ENCODE measurements around the gene PRSS2.

The PRSS2 gene

GRCh38 chr7:142812437-142813215 is 41.9 kb downstream of the PRSS2 start:
- in situ Hi-C loops (cut with MboI; ENCODE audit: low pct_unique_long_range_greater_than_20kb, low sequenced_read_pairs) = no loop called here
- no peak for DNase-seq

GRCh38 chr7:142813226-142813625 is 42.5 kb downstream of the PRSS2 start:
- in situ Hi-C loops (cut with MboI; ENCODE audit: low pct_unique_long_range_greater_than_20kb, low sequenced_read_pairs) = no loop called here
- DNase-seq = no peak

- in situ Hi-C loops (cut with MboI; ENCODE audit: low pct_unique_long_range_greater_than_20kb, low sequenced_read_pairs) = no loop called here
Measured at GRCh38 chr7:142813699-142814098, 42.9 kb downstream of the PRSS2 start.

DNA sequence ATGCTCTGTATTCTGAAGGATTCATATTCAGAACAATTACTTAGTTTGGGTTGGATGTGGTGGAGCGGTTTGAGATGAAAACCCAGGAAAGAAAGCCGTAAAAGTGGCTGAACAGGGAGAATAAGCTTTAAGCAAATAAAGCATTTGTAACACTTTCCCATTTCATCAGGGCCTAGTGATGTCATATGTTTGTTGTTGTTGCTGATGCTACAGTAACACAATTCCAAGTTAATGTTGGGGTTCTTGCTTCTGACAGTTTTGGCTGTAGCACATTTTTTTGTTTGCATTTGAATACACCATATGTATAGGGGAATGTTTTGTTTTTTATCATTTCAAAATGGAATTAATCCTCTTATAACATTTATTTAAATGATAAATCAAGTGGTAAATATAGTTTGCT is 43.7 kb downstream of the PRSS2 start:
- in situ Hi-C loops (cut with MboI; ENCODE audit: low pct_unique_long_range_greater_than_20kb, low sequenced_read_pairs) = no loop called here
- no peak for DNase-seq

More at GRCh38 chr7:142813699-142814098, 42.9 kb downstream of the PRSS2 start:
- DNase-seq = no peak

DNA sequence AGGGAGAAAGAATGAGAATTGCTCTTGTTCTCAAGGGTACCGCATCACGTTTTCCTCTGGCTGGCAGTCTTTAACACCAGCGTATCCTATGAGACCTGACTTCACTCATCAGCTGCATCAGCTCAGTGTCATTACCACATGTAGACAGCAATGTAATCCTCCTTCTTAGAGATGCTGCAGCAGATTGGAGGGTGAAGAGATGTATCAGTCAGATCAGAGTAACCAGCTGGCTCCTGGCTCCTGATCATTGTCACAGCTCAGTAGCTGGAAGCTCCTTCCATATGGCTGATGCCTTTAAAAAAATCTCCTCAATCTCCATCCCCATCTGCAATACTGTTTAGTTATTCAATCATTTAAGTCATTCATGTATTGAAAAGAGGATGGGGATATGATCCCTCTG is 44.4 kb downstream of the PRSS2 start:
- no peak for DNase-seq
- in situ Hi-C loops (cut with MboI; ENCODE audit: low pct_unique_long_range_greater_than_20kb, low sequenced_read_pairs) = no loop called here

DNA sequence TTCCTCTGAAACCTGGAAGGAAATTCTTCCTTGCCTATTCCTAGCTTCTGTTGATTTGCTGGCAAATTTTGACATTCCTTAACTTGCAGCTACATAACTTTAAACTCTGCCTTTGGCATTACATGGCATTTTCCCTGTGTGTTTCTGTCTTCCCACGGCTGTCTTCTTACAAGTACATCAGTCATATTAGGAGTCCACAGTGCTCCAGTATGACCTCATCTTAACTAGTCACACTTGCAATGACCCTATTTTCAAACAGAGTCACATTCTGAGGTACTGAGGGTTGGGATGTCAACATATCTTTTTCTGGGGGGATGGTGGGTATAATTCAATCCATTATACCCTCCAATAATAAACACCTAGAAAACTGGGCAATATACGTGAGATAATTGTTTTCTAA is 46.7 kb downstream of the PRSS2 start:
- DNase-seq = no peak
- in situ Hi-C loops (cut with MboI; ENCODE audit: low pct_unique_long_range_greater_than_20kb, low sequenced_read_pairs) = no loop called here

DNA sequence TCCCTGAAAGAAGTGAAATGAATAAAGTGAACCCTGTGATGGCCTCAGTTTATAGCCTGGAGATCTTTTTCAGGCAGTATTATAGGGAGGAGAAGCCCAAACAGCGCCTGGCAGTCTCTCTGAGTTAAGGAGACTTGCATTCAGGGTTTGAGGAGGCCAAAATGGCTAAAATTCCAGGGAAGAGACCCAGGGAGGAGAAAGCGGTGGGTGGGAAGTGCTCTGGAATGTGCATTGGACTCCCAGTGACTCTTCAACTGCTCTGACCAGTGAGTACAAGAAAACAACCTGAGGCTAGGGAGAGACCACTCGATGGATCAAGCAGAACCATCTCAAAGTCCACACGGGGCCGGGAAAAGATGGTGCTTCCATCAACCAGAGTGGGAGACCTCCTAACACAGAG is 48.8 kb downstream of the PRSS2 start:
- in situ Hi-C loops (cut with MboI; ENCODE audit: low pct_unique_long_range_greater_than_20kb, low sequenced_read_pairs) = no loop called here
- DNase-seq = no peak

DNA sequence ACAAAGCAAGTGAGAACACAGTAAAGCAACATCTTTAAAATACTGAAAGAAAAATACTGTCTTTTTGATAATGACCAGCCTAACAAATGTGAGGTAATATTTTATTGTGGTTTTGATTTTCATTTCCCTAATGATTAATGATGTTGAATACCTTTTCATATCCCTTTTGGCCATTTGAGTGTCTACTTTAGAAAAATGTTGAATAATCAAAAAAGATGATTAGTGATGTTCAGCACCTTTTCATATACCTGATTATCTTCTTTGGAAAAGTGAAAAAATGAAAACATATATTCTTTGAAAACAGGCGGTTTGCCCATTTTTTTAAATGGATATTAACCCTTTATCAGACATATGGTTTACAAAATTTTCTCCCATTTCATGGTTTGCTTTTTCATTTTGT is 51.9 kb downstream of the PRSS2 start:
- in situ Hi-C loops (cut with MboI; ENCODE audit: low pct_unique_long_range_greater_than_20kb, low sequenced_read_pairs) = no loop called here
- DNase-seq = no peak
